GM21825 (cell line): Measurements from ENCODE around the gene CDV3.
"Not testable (repeated sequence)": the region's sequence is repeated elsewhere in the genome, so short reads cannot be mapped to it uniquely, and the experiment has no call there.

Source experiments
- ATAC-seq: cut with Tn5 transposase; IDR thresholded peaks from one replicate; pipeline ENCODE4 v1.9.1; 2021; ENCODE audit warnings: mild to moderate bottlenecking, moderate library complexity; ENCODE audit not compliant: unreplicated experiment

The CDV3 gene

DNA sequence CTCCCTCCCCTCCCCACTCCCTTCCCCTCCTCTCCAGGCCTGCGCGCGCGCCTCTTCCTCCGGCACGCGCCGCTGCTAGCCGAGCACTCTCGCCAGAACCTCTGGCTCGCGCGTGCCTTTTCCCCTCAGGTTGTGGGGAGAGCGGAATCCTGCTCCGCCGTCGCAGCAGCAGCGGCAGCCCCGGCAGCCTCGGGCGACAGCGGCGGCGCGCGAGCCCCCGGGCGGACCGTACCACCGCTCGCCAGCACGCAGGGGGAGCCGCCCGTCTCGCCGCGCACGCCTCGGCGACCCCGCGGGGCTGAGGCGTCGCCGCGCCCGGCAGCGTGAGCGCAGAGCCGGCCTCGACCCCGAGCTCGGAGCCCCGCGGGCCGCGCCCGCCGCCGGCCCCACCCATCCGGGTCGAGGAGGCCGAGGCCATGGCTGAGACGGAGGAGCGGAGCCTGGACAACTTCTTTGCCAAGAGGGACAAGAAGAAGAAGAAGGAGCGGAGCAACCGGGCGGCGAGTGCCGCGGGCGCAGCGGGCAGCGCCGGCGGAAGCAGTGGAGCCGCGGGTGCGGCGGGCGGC is at the start of gene CDV3:
TSS of gene CDV3 (plus strand) at position 58 of the 566 bp plus-strand sequence. CDS start at position 417, 359 bp downstream.
- peak; percentile 26 for ATAC-seq

DNA sequence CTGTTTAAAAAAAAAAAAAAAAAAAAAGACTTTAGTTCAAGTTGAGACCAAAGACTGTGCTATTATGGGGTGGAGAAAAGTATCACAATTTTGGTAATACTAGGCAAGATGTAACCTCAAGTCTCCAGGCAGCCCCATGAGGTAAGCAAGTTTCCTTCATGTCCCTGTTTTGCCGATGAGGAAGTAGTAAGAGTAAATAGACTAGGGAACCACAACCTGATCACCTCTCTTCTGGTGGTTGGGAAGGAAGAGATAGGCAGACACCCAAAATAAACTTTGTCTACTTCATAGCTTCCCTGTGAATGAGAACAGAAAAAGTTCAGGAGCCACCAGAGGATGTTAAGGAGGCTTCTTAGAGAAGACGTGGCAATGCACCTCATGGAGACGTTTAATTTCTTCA is 49.7 kb upstream of the CDV3 start:
- ATAC-seq = not testable (repeated sequence)

- no peak for ATAC-seq
Measured at GRCh38 chr3:133525435-133525834, 48.1 kb upstream of the CDV3 start.

GRCh38 chr3:133527081-133527715 is 46.3 kb upstream of the CDV3 start:
- no peak for ATAC-seq

DNA sequence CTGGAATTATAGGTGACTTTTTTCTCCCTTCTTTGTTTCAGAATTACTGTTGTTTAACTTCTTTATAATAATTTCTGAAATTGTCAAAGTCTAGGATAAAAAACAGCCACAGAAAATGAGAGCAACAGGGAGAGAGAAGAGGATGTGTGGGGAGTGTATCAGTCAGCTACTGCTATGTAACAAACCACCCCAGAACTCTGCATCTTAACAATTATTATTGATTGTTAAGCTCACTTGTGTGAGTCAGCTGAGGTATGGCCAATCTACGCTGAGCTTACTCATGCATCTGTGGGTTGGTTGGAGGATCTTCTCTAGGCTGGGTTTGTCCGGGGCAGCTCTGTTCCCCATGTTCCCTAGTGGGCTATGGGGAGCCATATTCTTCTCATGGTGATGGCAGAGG is 43.7 kb upstream of the CDV3 start:
- ATAC-seq = no peak

DNA sequence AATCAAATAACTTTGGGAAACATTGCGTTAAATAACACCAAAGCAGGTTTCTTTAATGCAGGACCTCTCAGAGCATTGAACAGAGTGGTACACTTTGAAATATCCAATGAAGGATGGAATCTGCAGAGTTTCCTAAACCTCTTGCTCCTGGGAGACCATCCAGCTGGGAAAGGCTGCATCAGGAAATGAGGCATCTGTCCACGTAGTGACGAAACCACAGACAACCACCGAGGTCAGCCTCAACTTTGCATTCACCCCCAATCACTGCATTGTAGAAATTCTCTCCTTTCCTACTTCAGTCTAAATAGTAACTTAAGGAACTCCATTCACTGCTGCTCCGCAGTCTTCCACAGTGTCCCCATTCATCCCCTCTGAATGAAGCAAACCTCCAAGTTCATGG is 41.5 kb upstream of the CDV3 start:
- ATAC-seq = no peak

GRCh38 chr3:133532951-133533350 is 40.5 kb upstream of the CDV3 start:
- no peak for ATAC-seq

GRCh38 chr3:133535971-133536881 is 37.3 kb upstream of the CDV3 start:
- no peak for ATAC-seq

DNA sequence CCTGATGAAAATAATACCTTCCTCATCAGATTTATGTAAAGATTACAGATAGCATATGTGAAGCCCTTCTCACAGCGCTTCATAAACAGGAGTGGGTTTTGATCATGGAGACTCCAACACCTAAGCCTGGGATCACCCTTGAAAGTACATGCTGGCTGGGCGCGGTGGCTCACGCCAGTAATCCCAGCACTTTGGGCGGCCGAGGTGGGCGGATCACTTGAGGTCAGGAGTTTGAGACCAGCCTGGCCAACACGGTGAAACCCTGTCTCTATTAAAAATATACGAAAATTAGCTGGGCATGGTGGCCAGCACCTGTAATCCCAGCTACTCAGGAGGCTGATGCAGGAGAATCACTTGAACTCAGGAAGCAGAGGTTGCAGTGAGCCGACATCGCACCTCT is 36.4 kb upstream of the CDV3 start:
- not testable (repeated sequence) for ATAC-seq

DNA sequence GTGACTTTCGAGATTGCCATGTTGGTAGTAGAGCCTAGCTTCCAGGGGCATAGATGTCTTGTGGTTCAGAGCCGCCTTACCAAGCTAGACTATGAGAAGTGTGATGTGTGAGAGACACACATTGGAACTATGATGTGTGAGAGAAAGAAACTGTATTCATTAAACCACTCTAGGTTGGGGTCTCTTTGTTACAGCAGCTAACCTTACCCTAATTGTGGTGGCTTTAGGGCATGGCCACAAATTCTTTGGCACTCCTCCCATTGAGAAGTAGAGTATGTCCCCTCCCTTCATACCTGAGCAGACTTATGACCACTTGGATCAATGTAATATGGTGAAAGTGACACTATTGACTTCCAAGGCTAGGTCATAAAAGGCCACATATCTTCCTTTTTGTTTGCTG is 35.3 kb upstream of the CDV3 start:
- ATAC-seq = no peak

DNA sequence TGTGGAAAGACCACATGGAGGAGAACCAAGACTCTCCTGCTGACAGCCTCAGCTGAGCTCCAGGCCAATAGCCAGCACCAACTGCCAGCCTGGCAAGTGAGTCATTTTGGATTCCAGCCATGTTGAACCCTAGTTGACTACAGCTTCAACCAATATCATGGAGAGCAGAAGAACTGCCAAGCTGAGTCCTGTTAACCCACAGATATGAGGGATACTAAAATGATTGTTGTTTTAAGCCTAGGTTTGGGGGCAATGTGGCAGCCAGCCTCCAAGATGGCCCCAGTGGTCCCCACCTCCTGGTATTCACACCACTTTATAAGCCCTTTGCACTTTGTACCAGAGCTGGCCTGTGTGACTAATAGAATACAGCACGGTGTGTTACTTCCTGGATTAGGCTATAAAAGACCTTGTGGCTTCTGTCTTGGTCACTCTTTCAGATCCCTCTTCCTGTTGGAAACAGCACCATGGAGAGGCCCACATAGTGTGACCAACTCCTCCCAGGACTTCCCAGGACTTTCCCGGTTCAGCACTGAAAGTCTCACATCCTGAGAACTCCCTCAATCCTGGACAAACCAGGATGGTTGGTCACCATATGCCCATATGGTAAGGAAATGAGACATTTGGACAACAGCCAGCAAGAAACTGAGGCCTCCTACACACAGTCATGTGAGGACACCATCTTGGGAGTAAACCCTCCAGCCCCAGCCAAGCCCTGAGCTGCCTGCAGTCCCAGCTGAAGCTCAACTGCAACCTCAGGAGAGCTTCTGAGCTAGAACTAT is 32.4 kb upstream of the CDV3 start:
- no peak for ATAC-seq

DNA sequence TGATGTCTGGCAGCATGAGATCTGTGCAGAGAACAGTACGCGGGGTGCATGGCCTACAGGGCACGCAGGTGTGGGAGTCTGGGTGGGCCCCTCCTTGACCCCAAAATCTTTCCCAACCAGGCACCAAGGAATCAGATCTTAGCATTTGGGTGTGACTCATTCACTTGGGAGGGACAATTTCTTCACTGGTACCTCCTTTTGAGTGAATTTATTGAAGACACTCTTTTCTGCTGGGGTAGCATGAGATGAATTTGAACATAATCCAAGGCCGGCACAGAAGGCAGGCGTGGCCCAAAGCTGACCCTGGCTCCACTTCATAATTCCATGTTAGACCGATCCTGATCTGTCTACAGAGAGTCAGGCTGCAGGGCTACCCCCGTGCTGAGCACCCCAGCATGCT is 30.6 kb upstream of the CDV3 start:
- no peak for ATAC-seq

- ATAC-seq = not testable (repeated sequence)
Measured at GRCh38 chr3:133544983-133545382, 28.5 kb upstream of the CDV3 start.

DNA sequence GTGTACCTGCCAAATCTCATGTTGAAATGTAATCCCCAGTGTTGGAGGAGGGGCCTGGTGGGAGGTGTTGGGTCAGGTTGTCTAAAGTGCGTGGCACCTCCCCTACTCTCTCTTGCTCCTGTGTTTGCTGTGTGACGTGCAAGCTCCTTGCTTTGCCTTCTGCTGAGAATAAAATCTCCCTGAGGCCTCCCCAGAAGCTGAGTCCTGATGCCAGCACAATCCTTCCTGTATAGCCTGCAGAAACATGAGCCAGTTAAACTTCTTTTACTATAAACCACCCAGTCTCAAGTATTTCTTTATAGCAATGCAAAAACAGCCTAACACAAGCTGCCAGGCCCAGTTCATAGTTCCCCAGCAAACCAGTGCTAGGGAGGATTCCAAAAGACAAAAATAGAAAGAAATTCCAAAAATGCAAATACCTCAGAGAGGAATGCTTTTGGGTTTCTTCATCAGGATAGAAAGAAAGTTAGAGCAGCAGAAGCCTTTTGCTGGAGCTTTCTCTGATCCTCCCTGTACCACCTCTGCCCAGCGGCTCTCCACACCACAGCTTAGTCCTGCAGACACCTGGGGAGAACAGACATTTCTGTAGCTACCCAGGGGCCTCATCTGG is 25.9 kb upstream of the CDV3 start:
- no peak for ATAC-seq

- ATAC-seq = no peak
Measured at GRCh38 chr3:133548090-133548489, 25.4 kb upstream of the CDV3 start.

GRCh38 chr3:133549565-133549964 is 23.9 kb upstream of the CDV3 start:
- ATAC-seq = no peak

- not testable (repeated sequence) for ATAC-seq
Measured at GRCh38 chr3:133551589-133551988, 21.9 kb upstream of the CDV3 start.

- ATAC-seq = no peak
Measured at GRCh38 chr3:133561679-133562078, 11.8 kb upstream of the CDV3 start.

DNA sequence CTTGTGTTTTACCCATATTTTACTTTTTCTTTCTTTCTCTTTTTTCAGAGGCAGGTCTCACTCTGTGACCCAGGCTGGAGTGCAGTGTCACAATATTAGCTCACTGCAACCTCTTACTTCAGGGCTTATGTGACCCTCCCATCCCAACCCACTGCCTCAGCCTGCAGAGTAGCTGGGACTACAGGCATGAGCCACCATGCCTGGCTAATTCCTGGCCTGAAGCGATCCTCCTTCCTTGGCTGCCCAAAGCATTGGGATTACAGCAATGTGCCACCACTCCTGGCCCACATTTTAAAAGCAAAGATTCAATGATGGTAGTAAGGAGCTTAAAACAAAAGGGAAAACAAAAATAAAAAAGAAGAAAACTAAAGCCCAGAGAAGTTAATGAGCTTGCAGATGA is 11.1 kb upstream of the CDV3 start:
- ATAC-seq = no peak

DNA sequence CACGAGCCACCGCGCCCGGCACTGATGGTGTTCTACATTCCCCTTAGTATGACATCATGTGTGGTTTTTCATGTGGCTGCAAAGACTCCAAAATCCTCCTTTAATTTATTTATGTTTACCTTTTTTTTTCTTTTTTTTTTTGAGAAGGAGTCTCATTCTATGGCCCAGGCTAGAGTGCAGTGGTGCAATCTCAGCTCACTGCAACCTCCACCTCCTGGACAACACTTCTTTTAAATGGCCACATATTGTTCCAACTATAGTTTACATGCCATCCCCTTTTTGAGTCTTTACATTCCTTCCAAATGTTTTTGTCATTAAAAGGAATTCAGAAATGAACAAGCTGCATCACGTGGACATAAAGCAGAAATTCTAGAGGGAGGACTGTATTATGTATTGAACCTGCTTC is 10.3 kb upstream of the CDV3 start:
- ATAC-seq = no peak

DNA sequence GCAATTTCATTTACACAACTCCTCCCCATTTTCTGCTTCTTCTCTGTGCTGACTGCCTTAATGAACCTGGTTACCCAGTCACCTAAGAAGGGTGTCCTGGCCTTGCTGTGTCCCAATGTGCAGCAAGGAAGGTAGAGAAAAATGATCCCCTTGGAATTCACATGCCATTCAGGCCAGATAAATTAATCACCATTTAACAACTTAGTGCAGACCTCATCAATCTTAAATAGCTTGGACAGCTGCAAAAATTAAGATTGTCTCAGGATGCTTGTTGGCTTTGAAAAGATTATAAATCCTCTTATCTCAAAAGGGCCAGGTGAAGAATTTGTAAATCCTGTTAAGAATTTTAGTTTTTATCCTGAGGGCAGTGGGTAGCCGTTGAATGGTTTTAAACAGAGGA is 9.7 kb upstream of the CDV3 start:
- no peak for ATAC-seq
